HepG2 (cell line): Measurements from ENCODE around the gene SARNP. TPM values are rescaled to one million over a fixed set of nuclear protein-coding genes. Genes with fewer than 3 reads are reported as not detected.

ENCODE experiments used
- ATAC-seq: fragments of 200-7000 bp; cut with Tn5 transposase; 3 replicates; pipeline ENCODE4 v1.9.1; 2020; ENCODE audit warnings: mild to moderate bottlenecking, moderate library complexity
- BruUV-seq: library from RNA; stranded (reverse); fragments of 400-500 nt; replicated peaks from 2 replicates; lab custom pipeline; 2021; lab: Mats Ljungman, UMichigan
- CTCF ChIA-PET: fragments of 300-600 bp; formaldehyde crosslinking; extraction: SDS; loops from one replicate; lab custom pipeline; 2021; ENCODE audit warnings: low total read pairs, inconsistent platforms, low intra/inter-chr PET ratio; lab: Yijun Ruan, JAX
- POLR2A ChIA-PET: fragments of 350-600 bp; sonication (Branson Sonifier 250); formaldehyde crosslinking; loops from one replicate; lab custom pipeline; 2020; ENCODE audit warnings: antibody characterized with exemption, inconsistent platforms; lab: Yijun Ruan, JAX
- DNase-seq: peaks from one replicate; pipeline ENCODE4 v3.0.0-alpha.2; 2015; ENCODE audit warnings: low spot score
- FAIRE-seq: peaks from 3 replicates; lab custom pipeline; 2011; peaks lifted over from hg19 to GRCh38; lab: Jason Lieb, UNC
- H2AFZ ChIP-seq: one replicate; pipeline ENCODE4 v1.6.1; 2011; ENCODE audit warnings: low read length, inconsistent platforms
- H3K27ac ChIP-seq: fragments of 300-600 bp; 3 replicates; pipeline ENCODE4 v1.8.0; 2011; ENCODE audit warnings: mixed run types, mild to moderate bottlenecking, mixed read lengths, low read length, inconsistent platforms; ENCODE audit not compliant: insufficient read depth; ENCODE audit errors: extremely low read length
- H3K27me3 ChIP-seq, 2 experiments: fragments of 200-600 bp in 1 of 2; 2 replicates in 1 of 2; 3 replicates in 1 of 2; pipeline versions ENCODE4 v1.6.0 to v1.8.0; 2011; ENCODE audit warnings: low read length in 2 of 2, mild to moderate bottlenecking in 2 of 2, moderate library complexity in 2 of 2, inconsistent platforms in 1 of 2; ENCODE audit not compliant: insufficient read depth in 2 of 2, control insufficient read depth in 1 of 2
- H3K36me3 ChIP-seq, 2 experiments: fragments of 200-600 bp in 1 of 2; replicated peaks in 1 of 2; 2 replicates in 1 of 2; 3 replicates in 1 of 2; pipeline versions ENCODE4 v1.5.1 to v1.8.0; 2011; ENCODE audit warnings: low read length in 2 of 2, inconsistent platforms in 1 of 2; ENCODE audit not compliant: insufficient read depth in 2 of 2, control insufficient read depth in 1 of 2
- H3K4me1 ChIP-seq: 2 replicates; pipeline ENCODE4 v1.5.1; 2012; ENCODE audit warnings: low read length, inconsistent platforms; ENCODE audit not compliant: insufficient read depth
- H3K4me2 ChIP-seq: 2 replicates; pipeline ENCODE4 v1.6.0; 2011; ENCODE audit warnings: low read depth, low read length, inconsistent platforms
- H3K4me3 ChIP-seq, 3 experiments: fragments of 200-600 bp in 1 of 3; sonication (generic), shearing (Covaris generic) in 1 of 3; replicated peaks in 1 of 3; 2 replicates each; pipeline ENCODE4 v1.5.1; 2011 to 2016; ENCODE audit warnings: low read length in 3 of 3, inconsistent platforms in 2 of 3, low read depth in 2 of 3, mild to moderate bottlenecking in 2 of 3, control low read depth in 1 of 3, mixed read lengths in 1 of 3; ENCODE audit not compliant: insufficient read depth in 1 of 3
- H3K79me2 ChIP-seq: one replicate; pipeline ENCODE4 v1.6.1; 2011; ENCODE audit warnings: low read length, inconsistent platforms; ENCODE audit not compliant: insufficient read depth
- H3K9ac ChIP-seq: 2 replicates; pipeline ENCODE4 v1.6.0; 2011; ENCODE audit warnings: mild to moderate bottlenecking, low read depth, low read length, inconsistent platforms; ENCODE audit not compliant: insufficient read depth
- H3K9me3 ChIP-seq: 2 replicates; pipeline ENCODE4 v1.5.1; 2012; ENCODE audit warnings: mild to moderate bottlenecking, low read length
- H4K20me1 ChIP-seq: 2 replicates; pipeline ENCODE4 v1.6.0; 2011; ENCODE audit warnings: inconsistent platforms, mild to moderate bottlenecking, low read length, moderate library complexity; ENCODE audit not compliant: insufficient read depth
- ATF1 ChIP-seq: IDR thresholded peaks from 2 replicates; pipeline ENCODE4 v1.6.1; 2016; ENCODE audit warnings: mild to moderate bottlenecking, control low read depth
- CCDC6 ChIP-seq: sonication (generic); formaldehyde crosslinking; IDR thresholded peaks from 2 replicates; pipeline ENCODE4 v1.8.1; 2022; ENCODE audit warnings: mild to moderate bottlenecking, missing genetic modification reagents, moderate library complexity
- CHCHD3 ChIP-seq: sonication (generic); formaldehyde crosslinking; IDR thresholded peaks from 2 replicates; pipeline ENCODE4 v1.8.0; 2022; ENCODE audit warnings: mild to moderate bottlenecking, missing genetic modification reagents, moderate library complexity
- CHD4 ChIP-seq: fragments of 200-600 bp; sonication (generic); IDR thresholded peaks from 2 replicates; pipeline ENCODE4 v1.7.0; 2017; ENCODE audit warnings: mild to moderate bottlenecking, low read length, borderline replicate concordance
- IRF2 ChIP-seq: IDR thresholded peaks from 2 replicates; pipeline ENCODE4 v1.6.1; 2018; ENCODE audit warnings: missing genetic modification reagents, missing compliant biosample characterization
- KLF11 ChIP-seq: IDR thresholded peaks from 2 replicates; pipeline ENCODE4 v1.6.1; 2016; ENCODE audit warnings: missing compliant biosample characterization
- MIXL1 ChIP-seq: IDR thresholded peaks from 2 replicates; pipeline ENCODE4 v1.6.1; 2016
- MYC ChIP-seq: sonication (generic); formaldehyde crosslinking; IDR thresholded peaks from 2 replicates; pipeline ENCODE4 v1.9.0; 2021; ENCODE audit warnings: missing genetic modification reagents, borderline replicate concordance
- POLR2AphosphoS2 ChIP-seq: IDR thresholded peaks from 2 replicates; pipeline ENCODE4 v1.6.1; 2011; ENCODE audit warnings: low read depth, low read length, improper control_type of control experiment
- SOX6 ChIP-seq, 2 experiments: fragments of 450-650 bp in 1 of 2; sonication (generic) in 1 of 2; formaldehyde crosslinking in 1 of 2; IDR thresholded peaks; 2 replicates each; pipeline versions ENCODE4 v1.4.0 to v1.6.1; 2017 to 2020; ENCODE audit warnings: antibody characterized with exemption in 1 of 2, mild to moderate bottlenecking in 1 of 2, missing genetic modification reagents in 1 of 2
- STAT5B ChIP-seq: sonication (generic); formaldehyde crosslinking; IDR thresholded peaks from 2 replicates; pipeline ENCODE4 v1.4.0; 2020; ENCODE audit warnings: missing genetic modification reagents
- ZBTB33 ChIP-seq: sonication (generic); formaldehyde crosslinking; IDR thresholded peaks from 2 replicates; pipeline ENCODE4 v1.4.0; 2020; ENCODE audit warnings: missing genetic modification reagents
- ZBTB49 ChIP-seq: sonication (generic); formaldehyde crosslinking; IDR thresholded peaks from 2 replicates; pipeline ENCODE4 v1.4.0; 2020; ENCODE audit warnings: missing genetic modification reagents, borderline replicate concordance
- ZNF101 ChIP-seq: sonication (generic); formaldehyde crosslinking; IDR thresholded peaks from 2 replicates; pipeline ENCODE4 v1.4.0; 2020; ENCODE audit warnings: mild to moderate bottlenecking, low read depth, missing genetic modification reagents, borderline replicate concordance
- ZNF383 ChIP-seq: sonication (generic); formaldehyde crosslinking; IDR thresholded peaks from 2 replicates; pipeline ENCODE4 v1.4.0; 2020; ENCODE audit warnings: missing genetic modification reagents, mild to moderate bottlenecking, borderline replicate concordance
- ZNF550 ChIP-seq: sonication (generic); formaldehyde crosslinking; IDR thresholded peaks from 2 replicates; pipeline ENCODE4 v1.4.0; 2020; ENCODE audit warnings: mild to moderate bottlenecking, missing genetic modification reagents, borderline replicate concordance
- ZNF713 ChIP-seq: sonication (generic); formaldehyde crosslinking; IDR thresholded peaks from 2 replicates; pipeline ENCODE4 v1.4.0; 2020; ENCODE audit warnings: mild to moderate bottlenecking, missing genetic modification reagents
- ZUFSP ChIP-seq: sonication (generic); formaldehyde crosslinking; IDR thresholded peaks from 2 replicates; pipeline ENCODE4 v1.9.0; 2021; ENCODE audit warnings: missing genetic modification reagents, mild to moderate bottlenecking, borderline replicate concordance
- WGBS: methylation state at CpG from one replicate; pipeline ENCODE4 v1.1.6; 2017; ENCODE audit warnings: low lambda C conversion rate; 5-methylcytosine and 5-hydroxymethylcytosine counted together
- in situ Hi-C: cut with HindIII; loops from 2 replicates; pipeline ENCODE4 v1.10.0; 2017; ENCODE audit warnings: low pct_unique_long_range_greater_than_20kb; ENCODE audit not compliant: extremely low pct_ligation_motif_present
- intact Hi-C: fragments of 100-400 bp; cut with micrococcal nuclease; formaldehyde crosslinking; loops from one replicate; pipeline ENCODE4 v1.10.0; 2022; ENCODE audit not compliant: unreplicated experiment
- polyA plus RNA-seq, 8 experiments: library from polyadenylated mRNA; depleted of rRNA in 3 of 8; stranded (reverse) in 7 of 8; unstranded in 1 of 8; fragments of >200 nt; fragmentation: Illumina TruSeq in 4 of 8; extraction: Trizol in 4 of 8; gene quantifications; 2 replicates each; pipeline versions ENCODE4 v1.2.1 to v1.2.3, GENCODE V29; 2011 to 2016; ENCODE audit warnings: low read depth in 4 of 8, missing spikeins in 1 of 8, mixed read lengths in 1 of 8; ENCODE audit not compliant: insufficient read depth in 1 of 8
- total RNA-seq, 5 experiments: library from RNA; depleted of rRNA; stranded (reverse); fragments of >200 nt; fragmentation: Illumina TruSeq; extraction: Trizol; gene quantifications; 2 replicates each; pipeline ENCODE4 v1.2.3, GENCODE V29; 2016; ENCODE audit warnings: low read depth in 1 of 5

The SARNP gene
- total and polyA plus RNA-seq, 2 of the 13 experiments (the other 11 are each of a cell fraction or from before 2014, with no cell fraction given) = 59.0 to 95.4 TPM

- no peak for TF ChIP-seq ZUFSP
- no peak for TF ChIP-seq CHCHD3 (CRISPR knock-in tag)
- TF ChIP-seq MYC (CRISPR knock-in tag) = no peak
- TF ChIP-seq SOX6 (IDR thresholded peaks at IDR 0.05) = no peak
- TF ChIP-seq SOX6 (CRISPR knock-in tag; IDR thresholded peaks at IDR 0.05) = no peak
- no peak for TF ChIP-seq ZBTB49 (CRISPR knock-in tag)
Measured at GRCh38 chr12:55845785-55846496, 28.4 kb upstream of the SARNP start (continued).

GRCh38 chr12:55845361-55845760 lies 27.8 kb upstream of the SARNP start:
- intact Hi-C loops (no loop called here), in situ Hi-C loops (no loop called here)
- H3K4me3 ChIP-seq = no peak overlapping the region
- WGBS = 67% methylated on average over 4 of the region's 5 CpGs
- no peak overlapping the region for H3K9ac ChIP-seq
- CTCF ChIA-PET = no interaction called here
- no peak for ATAC-seq
- no peak for DNase-seq
- H3K36me3 ChIP-seq = no peaks in the 10 kb centered on the region
- no peak overlapping the region for H3K4me2 ChIP-seq
- H3K79me2 ChIP-seq = no peaks in the 10 kb centered on the region
- no peaks in the 10 kb centered on the region for H4K20me1 ChIP-seq
- no peak overlapping the region for H2AFZ ChIP-seq
- POLR2A ChIA-PET = interaction anchor here (1.6 kb wide), 1 partner anchor 28 kb away, joined by 3 read pairs; the partner anchor contains the start of genes ORMDL2 and SARNP
- H3K4me1 ChIP-seq = peaks cover 33% of the 10 kb centered on the region
- BruUV-seq = no TSS peak
- no peak for FAIRE-seq
- H3K27ac ChIP-seq = no peak overlapping the region
- H3K9me3 ChIP-seq = no peaks in the 10 kb centered on the region
- peaks cover 1 to 19% of the 10 kb centered on the region in 2 experiments; a peak in 3 of 5 replicates for H3K27me3 ChIP-seq
- TF ChIP-seq CCDC6 (CRISPR knock-in tag) (no peak), KLF11 (CRISPR knock-in tag) (no peak), ZBTB33 (CRISPR knock-in tag) (no peak), CHD4 (no peak), ZNF550 (CRISPR knock-in tag) (no peak), MIXL1 (no peak), POLR2AphosphoS2 (no peak), STAT5B (CRISPR knock-in tag) (no peak), ZNF101 (CRISPR knock-in tag) (no peak), ATF1 (CRISPR knock-in tag) (no peak), IRF2 (CRISPR knock-in tag) (no peak), ZNF383 (CRISPR knock-in tag) (no peak), ZNF713 (CRISPR knock-in tag) (no peak)
